HepG2 (cell line): Measurements from ENCODE around the gene FBXL2. TPM values are rescaled to one million over a fixed set of nuclear protein-coding genes. Genes with fewer than 3 reads are reported as not detected.
A peak's percentile ranks its signal among the peaks of the same experiment; 100 is the strongest.

Source experiments
- ATAC-seq: fragments of 200-7000 bp; cut with Tn5 transposase; 3 replicates; pipeline ENCODE4 v1.9.1; 2020; ENCODE audit warnings: mild to moderate bottlenecking, moderate library complexity
- BruUV-seq: library from RNA; stranded (reverse); fragments of 400-500 nt; replicated peaks from 2 replicates; lab custom pipeline; 2021; lab: Mats Ljungman, UMichigan
- CTCF ChIA-PET: fragments of 300-600 bp; formaldehyde crosslinking; extraction: SDS; loops from one replicate; lab custom pipeline; 2021; ENCODE audit warnings: low total read pairs, inconsistent platforms, low intra/inter-chr PET ratio; lab: Yijun Ruan, JAX
- POLR2A ChIA-PET: fragments of 350-600 bp; sonication (Branson Sonifier 250); formaldehyde crosslinking; loops from one replicate; lab custom pipeline; 2020; ENCODE audit warnings: antibody characterized with exemption, inconsistent platforms; lab: Yijun Ruan, JAX
- DNase-seq: peaks from one replicate; pipeline ENCODE4 v3.0.0-alpha.2; 2015; ENCODE audit warnings: low spot score
- FAIRE-seq: peaks from 3 replicates; lab custom pipeline; 2011; peaks lifted over from hg19 to GRCh38; lab: Jason Lieb, UNC
- H2AFZ ChIP-seq: one replicate; pipeline ENCODE4 v1.6.1; 2011; ENCODE audit warnings: low read length, inconsistent platforms
- H3K27ac ChIP-seq: fragments of 300-600 bp; 3 replicates; pipeline ENCODE4 v1.8.0; 2011; ENCODE audit warnings: mixed run types, mild to moderate bottlenecking, mixed read lengths, low read length, inconsistent platforms; ENCODE audit not compliant: insufficient read depth; ENCODE audit errors: extremely low read length
- H3K27me3 ChIP-seq, 2 experiments: fragments of 200-600 bp in 1 of 2; 2 replicates in 1 of 2; 3 replicates in 1 of 2; pipeline versions ENCODE4 v1.6.0 to v1.8.0; 2011; ENCODE audit warnings: low read length in 2 of 2, mild to moderate bottlenecking in 2 of 2, moderate library complexity in 2 of 2, inconsistent platforms in 1 of 2; ENCODE audit not compliant: insufficient read depth in 2 of 2, control insufficient read depth in 1 of 2
- H3K36me3 ChIP-seq, 2 experiments: fragments of 200-600 bp in 1 of 2; replicated peaks in 1 of 2; 2 replicates in 1 of 2; 3 replicates in 1 of 2; pipeline versions ENCODE4 v1.5.1 to v1.8.0; 2011; ENCODE audit warnings: low read length in 2 of 2, inconsistent platforms in 1 of 2; ENCODE audit not compliant: insufficient read depth in 2 of 2, control insufficient read depth in 1 of 2
- H3K4me1 ChIP-seq: 2 replicates; pipeline ENCODE4 v1.5.1; 2012; ENCODE audit warnings: low read length, inconsistent platforms; ENCODE audit not compliant: insufficient read depth
- H3K4me2 ChIP-seq: 2 replicates; pipeline ENCODE4 v1.6.0; 2011; ENCODE audit warnings: low read depth, low read length, inconsistent platforms
- H3K4me3 ChIP-seq, 3 experiments: fragments of 200-600 bp in 1 of 3; sonication (generic), shearing (Covaris generic) in 1 of 3; replicated peaks in 1 of 3; 2 replicates each; pipeline ENCODE4 v1.5.1; 2011 to 2016; ENCODE audit warnings: low read length in 3 of 3, inconsistent platforms in 2 of 3, low read depth in 2 of 3, mild to moderate bottlenecking in 2 of 3, control low read depth in 1 of 3, mixed read lengths in 1 of 3; ENCODE audit not compliant: insufficient read depth in 1 of 3
- H3K79me2 ChIP-seq: one replicate; pipeline ENCODE4 v1.6.1; 2011; ENCODE audit warnings: low read length, inconsistent platforms; ENCODE audit not compliant: insufficient read depth
- H3K9ac ChIP-seq: 2 replicates; pipeline ENCODE4 v1.6.0; 2011; ENCODE audit warnings: mild to moderate bottlenecking, low read depth, low read length, inconsistent platforms; ENCODE audit not compliant: insufficient read depth
- H3K9me3 ChIP-seq: 2 replicates; pipeline ENCODE4 v1.5.1; 2012; ENCODE audit warnings: mild to moderate bottlenecking, low read length
- H4K20me1 ChIP-seq: 2 replicates; pipeline ENCODE4 v1.6.0; 2011; ENCODE audit warnings: inconsistent platforms, mild to moderate bottlenecking, low read length, moderate library complexity; ENCODE audit not compliant: insufficient read depth
- NR3C1 ChIP-seq: sonication (generic); formaldehyde crosslinking; IDR thresholded peaks from 2 replicates; pipeline ENCODE4 v1.4.0; 2020; ENCODE audit warnings: missing genetic modification reagents
- TCF12 ChIP-seq, 2 experiments: fragments of 450-650 bp in 1 of 2; sonication (generic) in 1 of 2; formaldehyde crosslinking in 1 of 2; IDR thresholded peaks; 2 replicates each; pipeline versions ENCODE4 v1.6.1 to v1.8.0; 2017 to 2022; ENCODE audit warnings: antibody characterized with exemption in 1 of 2, mild to moderate bottlenecking in 1 of 2, missing genetic modification reagents in 1 of 2, moderate library complexity in 1 of 2
- WGBS: methylation state at CpG from one replicate; pipeline ENCODE4 v1.1.6; 2017; ENCODE audit warnings: low lambda C conversion rate; 5-methylcytosine and 5-hydroxymethylcytosine counted together
- in situ Hi-C: cut with HindIII; loops from 2 replicates; pipeline ENCODE4 v1.10.0; 2017; ENCODE audit warnings: low pct_unique_long_range_greater_than_20kb; ENCODE audit not compliant: extremely low pct_ligation_motif_present
- intact Hi-C: fragments of 100-400 bp; cut with micrococcal nuclease; formaldehyde crosslinking; loops from one replicate; pipeline ENCODE4 v1.10.0; 2022; ENCODE audit not compliant: unreplicated experiment
- polyA plus RNA-seq, 8 experiments: library from polyadenylated mRNA; depleted of rRNA in 3 of 8; stranded (reverse) in 7 of 8; unstranded in 1 of 8; fragments of >200 nt; fragmentation: Illumina TruSeq in 4 of 8; extraction: Trizol in 4 of 8; gene quantifications; 2 replicates each; pipeline versions ENCODE4 v1.2.1 to v1.2.3, GENCODE V29; 2011 to 2016; ENCODE audit warnings: low read depth in 4 of 8, missing spikeins in 1 of 8, mixed read lengths in 1 of 8; ENCODE audit not compliant: insufficient read depth in 1 of 8
- total RNA-seq, 5 experiments: library from RNA; depleted of rRNA; stranded (reverse); fragments of >200 nt; fragmentation: Illumina TruSeq; extraction: Trizol; gene quantifications; 2 replicates each; pipeline ENCODE4 v1.2.3, GENCODE V29; 2016; ENCODE audit warnings: low read depth in 1 of 5
- TF ChIP-seq, protein P1 (sequence below), 2 experiments: fragments of 450-650 bp in 1 of 2; sonication (generic) in 1 of 2; formaldehyde crosslinking; IDR thresholded peaks; 2 replicates each; pipeline versions ENCODE4 v1.5.0 to v1.8.0; 2020 to 2022; ENCODE audit warnings: mild to moderate bottlenecking in 1 of 2, missing genetic modification reagents in 1 of 2
- TF ChIP-seq, protein P2 (sequence below): sonication (generic); formaldehyde crosslinking; IDR thresholded peaks from 2 replicates; pipeline ENCODE4 v1.5.0; 2020; ENCODE audit warnings: mild to moderate bottlenecking, missing genetic modification reagents, borderline replicate concordance

The FBXL2 gene
- total and polyA plus RNA-seq, 2 of the 13 experiments (the other 11 are each of a cell fraction or from before 2014, with no cell fraction given), result 1.8 to 5.0 TPM

DNA sequence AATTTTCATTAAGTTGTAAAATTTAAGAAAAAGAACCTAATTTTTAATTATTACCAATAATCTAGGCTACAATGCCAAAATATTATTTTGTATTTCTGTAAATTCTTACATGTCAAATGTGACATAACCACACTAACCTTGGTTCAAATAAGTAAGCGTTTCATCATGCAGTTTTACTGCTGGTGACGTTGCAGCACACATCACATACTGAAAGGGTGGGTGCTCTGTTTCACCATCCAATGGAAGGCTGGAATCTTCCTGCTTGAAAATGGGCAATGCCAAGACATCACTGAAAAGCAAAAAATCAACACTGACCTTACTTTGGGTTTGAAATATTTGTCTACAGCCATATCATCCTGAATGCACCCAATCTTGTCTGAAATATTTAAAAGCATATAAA lies 148.2 kb downstream of the FBXL2 start:
- H3K4me1 ChIP-seq, result peaks cover 24% of the 10 kb centered on the region
- no peak for ATAC-seq
- no peak for DNase-seq
- no peak overlapping the region for H2AFZ ChIP-seq
- 92% methylated on average over 2 of the region's 2 CpGs for WGBS
- no peak overlapping the region for H3K27ac ChIP-seq
- H3K27me3 ChIP-seq, result no peaks in the 10 kb centered on the region
- peaks cover 4 to 37% of the 10 kb centered on the region in 2 experiments; a peak in 3 of 5 replicates for H3K36me3 ChIP-seq
- CTCF ChIA-PET, result no interaction called here
- no peak overlapping the region for H3K4me2 ChIP-seq
- POLR2A ChIA-PET, result no interaction called here
- H3K9me3 ChIP-seq, result no peaks in the 10 kb centered on the region
- H3K4me3 ChIP-seq, result no peak overlapping the region
- peaks cover 39% of the 10 kb centered on the region for H4K20me1 ChIP-seq
- TF ChIP-seq, protein P1, sequence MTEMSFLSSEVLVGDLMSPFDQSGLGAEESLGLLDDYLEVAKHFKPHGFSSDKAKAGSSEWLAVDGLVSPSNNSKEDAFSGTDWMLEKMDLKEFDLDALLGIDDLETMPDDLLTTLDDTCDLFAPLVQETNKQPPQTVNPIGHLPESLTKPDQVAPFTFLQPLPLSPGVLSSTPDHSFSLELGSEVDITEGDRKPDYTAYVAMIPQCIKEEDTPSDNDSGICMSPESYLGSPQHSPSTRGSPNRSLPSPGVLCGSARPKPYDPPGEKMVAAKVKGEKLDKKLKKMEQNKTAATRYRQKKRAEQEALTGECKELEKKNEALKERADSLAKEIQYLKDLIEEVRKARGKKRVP (CRISPR knock-in tag; IDR thresholded peaks at IDR 0.05), result 0 out of 4 replicates have a peak, but pooled peaks of 1 of the 2 experiments have one; percentile 17
- TF ChIP-seq NR3C1 (CRISPR knock-in tag), result no peak
- TF ChIP-seq TCF12 (IDR thresholded peaks at IDR 0.05), result no peak
- no peak for TF ChIP-seq TCF12 (CRISPR knock-in tag; IDR thresholded peaks at IDR 0.05)
- TF ChIP-seq, protein P2, sequence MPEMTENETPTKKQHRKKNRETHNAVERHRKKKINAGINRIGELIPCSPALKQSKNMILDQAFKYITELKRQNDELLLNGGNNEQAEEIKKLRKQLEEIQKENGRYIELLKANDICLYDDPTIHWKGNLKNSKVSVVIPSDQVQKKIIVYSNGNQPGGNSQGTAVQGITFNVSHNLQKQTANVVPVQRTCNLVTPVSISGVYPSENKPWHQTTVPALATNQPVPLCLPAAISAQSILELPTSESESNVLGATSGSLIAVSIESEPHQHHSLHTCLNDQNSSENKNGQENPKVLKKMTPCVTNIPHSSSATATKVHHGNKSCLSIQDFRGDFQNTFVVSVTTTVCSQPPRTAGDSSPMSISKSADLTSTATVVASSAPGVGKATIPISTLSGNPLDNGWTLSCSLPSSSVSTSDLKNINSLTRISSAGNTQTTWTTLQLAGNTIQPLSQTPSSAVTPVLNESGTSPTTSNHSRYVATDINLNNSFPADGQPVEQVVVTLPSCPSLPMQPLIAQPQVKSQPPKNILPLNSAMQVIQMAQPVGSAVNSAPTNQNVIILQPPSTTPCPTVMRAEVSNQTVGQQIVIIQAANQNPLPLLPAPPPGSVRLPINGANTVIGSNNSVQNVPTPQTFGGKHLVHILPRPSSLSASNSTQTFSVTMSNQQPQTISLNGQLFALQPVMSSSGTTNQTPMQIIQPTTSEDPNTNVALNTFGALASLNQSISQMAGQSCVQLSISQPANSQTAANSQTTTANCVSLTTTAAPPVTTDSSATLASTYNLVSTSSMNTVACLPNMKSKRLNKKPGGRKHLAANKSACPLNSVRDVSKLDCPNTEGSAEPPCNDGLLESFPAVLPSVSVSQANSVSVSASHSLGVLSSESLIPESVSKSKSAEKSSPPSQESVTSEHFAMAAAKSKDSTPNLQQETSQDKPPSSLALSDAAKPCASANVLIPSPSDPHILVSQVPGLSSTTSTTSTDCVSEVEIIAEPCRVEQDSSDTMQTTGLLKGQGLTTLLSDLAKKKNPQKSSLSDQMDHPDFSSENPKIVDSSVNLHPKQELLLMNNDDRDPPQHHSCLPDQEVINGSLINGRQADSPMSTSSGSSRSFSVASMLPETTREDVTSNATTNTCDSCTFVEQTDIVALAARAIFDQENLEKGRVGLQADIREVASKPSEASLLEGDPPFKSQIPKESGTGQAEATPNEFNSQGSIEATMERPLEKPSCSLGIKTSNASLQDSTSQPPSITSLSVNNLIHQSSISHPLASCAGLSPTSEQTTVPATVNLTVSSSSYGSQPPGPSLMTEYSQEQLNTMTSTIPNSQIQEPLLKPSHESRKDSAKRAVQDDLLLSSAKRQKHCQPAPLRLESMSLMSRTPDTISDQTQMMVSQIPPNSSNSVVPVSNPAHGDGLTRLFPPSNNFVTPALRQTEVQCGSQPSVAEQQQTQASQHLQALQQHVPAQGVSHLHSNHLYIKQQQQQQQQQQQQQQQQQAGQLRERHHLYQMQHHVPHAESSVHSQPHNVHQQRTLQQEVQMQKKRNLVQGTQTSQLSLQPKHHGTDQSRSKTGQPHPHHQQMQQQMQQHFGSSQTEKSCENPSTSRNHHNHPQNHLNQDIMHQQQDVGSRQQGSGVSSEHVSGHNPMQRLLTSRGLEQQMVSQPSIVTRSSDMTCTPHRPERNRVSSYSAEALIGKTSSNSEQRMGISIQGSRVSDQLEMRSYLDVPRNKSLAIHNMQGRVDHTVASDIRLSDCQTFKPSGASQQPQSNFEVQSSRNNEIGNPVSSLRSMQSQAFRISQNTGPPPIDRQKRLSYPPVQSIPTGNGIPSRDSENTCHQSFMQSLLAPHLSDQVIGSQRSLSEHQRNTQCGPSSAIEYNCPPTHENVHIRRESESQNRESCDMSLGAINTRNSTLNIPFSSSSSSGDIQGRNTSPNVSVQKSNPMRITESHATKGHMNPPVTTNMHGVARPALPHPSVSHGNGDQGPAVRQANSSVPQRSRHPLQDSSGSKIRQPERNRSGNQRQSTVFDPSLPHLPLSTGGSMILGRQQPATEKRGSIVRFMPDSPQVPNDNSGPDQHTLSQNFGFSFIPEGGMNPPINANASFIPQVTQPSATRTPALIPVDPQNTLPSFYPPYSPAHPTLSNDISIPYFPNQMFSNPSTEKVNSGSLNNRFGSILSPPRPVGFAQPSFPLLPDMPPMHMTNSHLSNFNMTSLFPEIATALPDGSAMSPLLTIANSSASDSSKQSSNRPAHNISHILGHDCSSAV (CRISPR knock-in tag), result no peak
- in situ Hi-C loops, result no loop called here
- BruUV-seq, result no TSS peak
- intact Hi-C loops, result no loop called here
- no peak overlapping the region for H3K9ac ChIP-seq
- H3K79me2 ChIP-seq, result peaks cover 79% of the 10 kb centered on the region
- FAIRE-seq, result no peak
